Nucleus accumbens (tissue), 56 donors: ENCODE measurements around the gene MGAT1.

Source experiments
- DNase-seq, 56 donors: peaks; one replicate each; lab custom pipeline; 2025; lab: John Stamatoyannopoulos, UW

The MGAT1 gene

GRCh38 chr5:180807654-180808414 lies 5.2 kb upstream of the MGAT1 start:
- DNase-seq: no peak

- no peak for DNase-seq
These were observed 4.4 kb upstream of the MGAT1 start for GRCh38 chr5:180807046-180807445.

GRCh38 chr5:180806351-180807011 lies 3.9 kb upstream of the MGAT1 start:
- peak in 1 of 56 donors; percentile 12 for DNase-seq

GRCh38 chr5:180804129-180804618 lies 1.6 kb upstream of the MGAT1 start:
- no peak for DNase-seq

- peak in 24 of 56 donors; percentile 12 to 60 (median 28) for DNase-seq
These were observed 849 bp upstream of the MGAT1 start for GRCh38 chr5:180803181-180804128.

GRCh38 chr5:180801596-180802324 lies 846 bp downstream of the MGAT1 start:
- DNase-seq: no peak

GRCh38 chr5:180799902-180800801 lies 2.5 kb downstream of the MGAT1 start:
- no peak for DNase-seq

- DNase-seq: no peak
These were observed 3.4 kb downstream of the MGAT1 start for GRCh38 chr5:180799194-180799593.

- no peak for DNase-seq
These were observed 4.4 kb downstream of the MGAT1 start for GRCh38 chr5:180798193-180798592.

- DNase-seq: no peak
These were observed 5.1 kb downstream of the MGAT1 start for GRCh38 chr5:180797256-180798192.

GRCh38 chr5:180795771-180796313 lies 6.8 kb downstream of the MGAT1 start:
- DNase-seq: no peak

GRCh38 chr5:180792965-180793287 lies 9.7 kb downstream of the MGAT1 start:
- DNase-seq: no peak

GRCh38 chr5:180792287-180792964 lies 10.2 kb downstream of the MGAT1 start:
- DNase-seq: no peak

- no peak for DNase-seq
These were observed 10.9 kb downstream of the MGAT1 start for GRCh38 chr5:180791611-180792213.

GRCh38 chr5:180790524-180790923 lies 12.1 kb downstream of the MGAT1 start:
- no peak for DNase-seq

GRCh38 chr5:180790020-180790419 lies 12.6 kb downstream of the MGAT1 start:
- no peak for DNase-seq
